Peyer's patch (tissue), 4 donors: Measurements from ENCODE around the gene TMEM18.

Source experiments
- CTCF ChIP-seq, 6 experiments: fragments of 450-650 bp in 4 of 6; fragments of 200-600 bp in 2 of 6; sonication (generic) in 1 of 6; IDR thresholded peaks; one replicate each; pipeline ENCODE4 v1.5.1; 2017 to 2019; ENCODE audit warnings: antibody characterized with exemption in 6 of 6, mild to moderate bottlenecking in 3 of 6, moderate library complexity in 1 of 6
- POLR2A ChIP-seq, 2 donors: fragments of 450-650 bp; IDR thresholded peaks; one replicate each; pipeline ENCODE4 v1.5.1; 2017; ENCODE audit warnings: antibody characterized with exemption in 2 of 2, mild to moderate bottlenecking in 2 of 2, moderate library complexity in 2 of 2

- no peak for TF ChIP-seq CTCF (IDR thresholded peaks at IDR 0.05)
- TF ChIP-seq POLR2A (IDR thresholded peaks at IDR 0.05): no peak
Measured at GRCh38 chr2:690799-691198, 13.6 kb upstream of the TMEM18 start.
